GM19467 (cell line): ENCODE data around the gene PRSS53.

Experiments used
- ATAC-seq: cut with Tn5 transposase; IDR thresholded peaks from one replicate; pipeline ENCODE4 v1.9.1; 2021; ENCODE audit warnings: mild to moderate bottlenecking, moderate library complexity; ENCODE audit not compliant: unreplicated experiment

Gene PRSS53

DNA sequence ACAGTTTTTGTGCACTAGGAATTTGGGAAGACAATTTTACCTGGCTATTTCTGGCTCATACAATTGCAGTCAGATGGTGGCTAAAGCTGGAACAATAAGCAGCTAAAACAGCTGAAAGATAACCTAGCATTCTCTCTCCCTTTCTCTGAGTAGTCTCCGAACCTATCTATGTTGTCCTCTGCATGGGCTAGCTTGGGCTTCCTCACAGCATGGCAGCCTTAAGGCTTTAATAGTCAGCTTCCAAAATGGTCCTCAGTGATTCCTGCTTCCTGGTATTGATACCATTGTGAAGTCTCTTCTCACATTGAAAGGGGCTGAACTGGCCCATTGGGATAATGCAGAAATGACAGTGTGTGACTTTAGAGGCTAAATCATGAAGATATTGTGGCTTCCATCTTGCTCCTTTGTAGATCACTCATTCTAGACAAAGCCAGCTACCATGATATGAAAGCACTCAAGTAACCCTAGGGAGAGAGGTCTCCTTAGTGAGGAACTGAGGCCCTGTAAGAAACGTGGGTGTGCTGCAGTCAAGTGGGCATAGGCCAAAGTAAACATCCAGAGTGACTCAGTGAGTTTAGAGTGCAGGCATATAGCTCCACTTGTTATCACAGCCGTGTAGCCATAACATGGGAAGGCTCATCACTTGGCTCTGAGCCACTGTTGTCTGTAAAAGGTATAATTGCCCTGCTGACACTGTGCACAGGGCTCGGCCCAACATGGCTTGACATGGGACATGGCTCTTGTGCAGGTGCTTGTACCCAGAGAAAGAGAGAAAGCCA lies 11.3 kb upstream of the PRSS53 start:
- no peak for ATAC-seq

DNA sequence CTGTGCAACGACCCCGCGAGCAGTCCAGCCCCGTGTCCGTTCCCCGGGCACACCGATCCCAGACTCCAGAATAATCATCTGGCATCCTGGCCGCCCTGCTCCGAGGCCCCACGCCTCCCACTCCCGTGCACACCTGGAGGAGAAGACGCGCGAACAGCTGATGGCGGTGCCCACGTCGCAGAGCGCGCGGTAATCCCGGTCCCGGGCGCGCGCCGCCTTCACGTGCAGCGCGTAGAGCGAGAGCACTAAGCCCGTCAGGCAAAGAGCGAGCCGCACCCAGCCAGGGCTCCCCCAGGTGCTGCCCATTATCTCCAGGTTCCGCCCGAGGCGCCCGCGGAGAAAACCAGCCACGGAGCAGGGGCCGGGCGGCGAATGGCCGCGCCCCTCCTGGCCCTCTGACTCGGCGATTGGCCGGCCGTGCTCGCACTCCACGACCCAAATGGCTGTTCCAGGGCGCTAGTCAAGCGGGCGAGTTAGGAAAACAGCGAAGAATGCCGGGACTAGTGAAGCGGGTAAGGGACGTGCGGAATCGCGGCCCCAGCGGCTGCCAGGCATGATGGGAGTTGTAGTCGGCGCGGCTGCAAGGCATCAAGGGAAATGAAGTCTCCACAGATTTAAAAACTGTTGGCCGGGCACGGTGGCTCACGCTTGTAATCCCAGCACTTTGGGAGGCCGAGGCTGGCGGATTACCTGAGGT lies 5.8 kb upstream of the PRSS53 start, which contains the start of gene VKORC1:
VKORC1 (minus strand) TSS at position 374 of the 697 bp plus-strand sequence; CDS start at position 306, 68 bp downstream.
- ATAC-seq: peak; percentile 78

DNA sequence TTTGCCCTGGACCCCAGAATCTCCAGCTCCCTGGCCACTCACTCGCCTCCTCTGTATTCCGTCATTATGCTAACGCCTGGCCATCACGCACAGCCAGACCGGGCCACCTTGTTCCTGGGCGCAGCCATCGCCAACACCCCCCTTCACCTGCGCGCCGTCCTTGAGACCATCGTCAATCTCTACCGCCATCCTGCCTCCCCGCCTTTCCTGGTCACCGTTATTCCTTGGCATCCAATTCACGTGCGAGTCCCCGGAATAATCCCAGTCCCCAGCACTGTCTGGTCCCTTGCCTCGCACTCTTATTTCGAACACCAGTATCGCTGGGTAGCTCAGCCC lies 5.3 kb upstream of the PRSS53 start:
- peak; percentile 9 for ATAC-seq

DNA sequence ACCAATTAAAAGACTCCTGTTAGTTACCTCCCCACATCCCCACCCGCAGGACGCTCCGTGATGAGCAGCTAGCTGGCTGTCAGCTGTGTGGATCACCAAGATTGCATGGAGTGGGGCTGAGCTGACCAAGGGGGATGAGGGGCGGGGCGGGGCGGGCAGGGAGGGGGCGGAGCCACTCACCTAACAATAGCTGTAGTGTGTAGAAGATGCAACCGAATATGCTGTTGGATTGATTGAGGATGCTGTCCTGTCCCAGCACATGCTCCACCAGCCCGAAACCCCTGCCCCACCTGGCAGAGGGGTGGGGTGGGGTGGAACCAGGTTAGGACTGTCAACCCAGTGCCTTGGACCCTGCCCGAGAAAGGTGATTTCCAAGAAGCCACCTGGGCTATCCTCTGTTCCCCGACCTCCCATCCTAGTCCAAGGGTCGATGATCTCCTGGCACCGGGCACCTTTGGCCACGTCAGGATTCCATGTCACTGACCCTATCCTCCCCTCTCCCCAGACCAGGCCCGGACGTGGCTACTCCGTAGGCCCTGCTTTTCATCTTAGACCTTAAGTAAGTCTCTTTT lies 4.5 kb upstream of the PRSS53 start:
- no peak for ATAC-seq

DNA sequence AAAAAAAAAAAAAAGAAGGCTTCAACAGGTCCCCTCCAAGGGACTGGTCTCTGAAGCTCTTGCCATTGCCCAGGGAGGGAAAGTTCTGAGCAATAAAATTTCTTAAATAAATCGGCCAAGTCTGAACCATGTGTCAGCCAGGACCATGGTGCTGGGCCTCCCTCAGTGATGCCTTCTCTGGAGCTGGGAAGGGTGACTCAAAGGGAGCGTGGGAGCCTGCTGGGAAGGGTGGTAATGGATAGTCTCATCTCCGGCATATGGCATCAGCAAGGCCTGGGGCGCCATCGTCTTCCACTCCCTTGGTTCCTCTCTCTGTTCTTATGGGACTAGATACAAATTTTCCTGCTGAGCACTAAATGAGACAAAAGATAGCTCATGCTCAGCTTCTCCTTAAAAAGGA lies 3.6 kb upstream of the PRSS53 start:
- no peak for ATAC-seq

DNA sequence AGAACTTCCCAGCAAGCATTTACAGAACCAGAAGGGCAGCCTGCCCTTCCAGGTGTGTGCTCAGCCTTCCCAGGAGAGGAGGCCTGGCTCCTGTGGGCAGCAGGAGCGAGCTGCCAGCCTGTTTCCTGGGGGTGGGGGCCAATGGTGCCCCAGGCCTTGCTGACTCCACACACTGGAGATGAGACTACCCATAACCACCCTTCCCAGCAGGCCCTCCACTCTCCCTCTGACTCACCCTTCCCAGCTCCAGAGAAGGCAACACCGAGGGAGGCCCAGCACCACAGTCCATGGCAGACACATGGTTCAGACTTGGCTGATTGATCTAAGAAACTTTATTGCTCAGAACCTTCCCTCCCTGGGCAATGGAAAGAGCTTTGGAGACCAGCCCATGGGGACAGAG lies 1.8 kb upstream of the PRSS53 start:
- ATAC-seq: no peak

DNA sequence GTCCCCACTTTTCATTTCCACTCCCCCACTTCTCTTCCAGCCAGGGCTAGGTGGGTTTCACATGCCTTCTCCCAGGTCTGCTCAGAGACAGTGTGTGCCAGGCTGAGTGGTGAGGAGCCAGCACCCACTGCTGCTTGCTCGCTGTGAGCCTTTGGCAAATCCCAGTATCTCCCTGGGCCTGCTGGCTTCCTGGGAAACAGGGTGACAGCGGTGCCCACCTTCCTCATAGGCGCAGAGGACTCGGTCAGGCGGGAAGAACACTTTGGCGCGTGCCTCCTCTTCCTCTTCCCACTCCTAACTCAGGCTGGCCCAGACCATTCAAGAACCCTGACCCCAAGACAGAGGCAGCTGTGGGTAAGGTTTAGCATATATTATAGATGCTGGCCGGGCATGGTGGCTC lies 456 bp upstream of the PRSS53 start:
- ATAC-seq: no peak

DNA sequence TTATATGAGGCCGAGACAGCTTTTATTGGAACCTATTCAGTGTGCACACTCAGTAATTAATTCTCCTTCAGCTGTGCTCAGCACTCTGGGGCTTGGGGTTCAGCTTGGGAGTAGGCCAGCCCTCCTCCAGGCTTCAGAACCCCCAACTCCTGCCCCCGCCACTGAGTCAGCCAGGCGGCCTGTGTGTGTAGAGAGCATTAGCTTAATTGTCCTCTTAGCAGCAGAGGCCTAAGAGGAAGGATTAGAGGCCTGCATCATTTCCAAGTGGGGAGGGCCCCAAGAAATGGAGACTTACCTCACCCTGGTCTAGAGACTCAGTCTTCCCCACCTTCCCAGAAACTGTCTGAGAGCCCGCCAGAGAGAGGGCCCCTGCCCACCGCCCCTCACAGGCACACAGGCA lies 772 bp downstream of the PRSS53 start:
- ATAC-seq: no peak

DNA sequence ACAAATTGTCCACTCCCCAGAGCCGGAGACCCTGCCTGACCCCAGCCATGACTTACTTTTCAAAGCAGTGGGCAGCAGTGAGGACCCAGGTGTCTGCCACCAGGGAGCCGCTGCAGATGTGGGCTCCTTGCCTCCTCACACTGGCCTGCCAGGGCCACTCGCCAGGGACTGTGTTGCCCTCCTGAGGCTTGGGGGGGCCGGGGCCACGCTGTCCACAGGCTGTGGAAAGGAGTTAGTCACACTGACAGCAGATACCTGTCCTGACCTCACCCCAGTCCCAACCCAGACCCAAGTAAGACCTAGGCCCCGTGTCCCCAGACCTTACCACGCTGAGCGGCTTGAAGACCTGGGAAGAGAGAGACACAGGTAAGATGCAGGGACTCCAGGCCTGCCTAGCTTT lies 1.3 kb downstream of the PRSS53 start:
- ATAC-seq: no peak

DNA sequence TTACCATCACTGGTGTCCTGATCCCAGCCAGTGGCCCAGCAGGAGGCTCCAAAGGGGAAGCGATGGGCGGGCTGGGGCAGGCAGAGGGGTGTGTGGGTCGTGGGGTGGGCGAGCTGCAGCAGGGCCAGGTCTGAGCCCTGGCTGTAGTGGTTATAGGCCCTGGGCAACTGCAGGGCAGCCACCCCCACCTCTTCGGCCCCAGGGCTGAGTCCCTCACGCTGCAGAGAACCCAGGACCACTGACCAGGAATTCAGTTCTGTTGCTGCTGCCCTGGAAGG lies 2.2 kb downstream of the PRSS53 start:
- ATAC-seq: no peak

DNA sequence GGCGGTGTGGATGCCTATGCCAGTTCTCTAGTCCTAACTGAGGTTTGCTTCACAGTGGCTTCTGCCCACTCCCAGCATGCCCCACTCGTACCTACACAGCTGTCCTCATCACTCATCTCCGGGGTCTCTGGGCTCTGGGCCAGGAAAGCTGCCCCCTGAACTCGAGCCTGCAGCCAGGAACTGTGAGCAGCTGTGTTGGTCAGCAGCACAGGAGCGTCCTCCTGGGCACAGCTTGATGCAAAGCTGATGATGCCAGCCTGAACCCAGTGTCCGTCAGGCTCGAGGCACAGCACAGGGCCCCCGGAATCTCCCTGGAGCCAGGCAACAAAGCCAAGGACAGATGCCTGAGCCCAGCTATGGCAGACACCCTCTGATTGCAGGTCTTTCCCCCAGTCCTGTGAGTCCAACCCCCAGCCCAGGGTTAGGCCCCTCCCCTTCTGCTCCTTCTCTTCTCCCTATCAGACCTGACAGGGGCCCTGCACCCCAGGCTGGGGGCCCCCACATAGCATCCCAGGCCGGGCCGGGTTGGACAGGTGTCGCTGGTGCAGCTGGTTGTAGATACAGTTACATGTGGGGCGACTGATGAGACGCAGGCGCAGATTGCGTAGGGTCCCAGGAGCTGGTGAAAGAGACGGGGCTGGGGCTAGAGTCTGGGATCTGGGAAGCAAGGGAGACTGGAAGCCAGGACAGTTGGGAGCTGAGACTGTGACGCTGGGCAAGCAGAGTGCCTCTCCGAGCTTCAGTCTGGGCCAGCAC lies 2.7 kb downstream of the PRSS53 start:
- no peak for ATAC-seq

DNA sequence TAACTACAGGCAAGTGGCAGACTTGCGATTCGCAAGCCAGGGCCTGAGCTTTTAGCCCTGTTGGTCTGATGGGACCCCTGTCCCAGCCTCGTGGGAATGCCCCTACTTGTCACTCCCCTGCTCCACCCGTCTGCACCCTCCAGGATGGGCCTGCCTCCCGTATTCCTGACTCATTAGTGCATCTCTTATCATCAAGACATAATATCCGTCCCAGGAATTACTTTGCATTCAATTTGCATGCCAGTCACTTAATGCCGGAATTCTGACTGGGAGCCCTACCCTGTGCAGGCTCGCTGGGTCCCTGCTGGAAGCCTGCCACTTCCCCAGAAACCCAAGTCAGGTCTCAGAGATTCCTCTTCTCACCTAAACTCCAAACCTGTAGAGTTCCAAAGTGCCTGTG lies 3.3 kb downstream of the PRSS53 start:
- no peak for ATAC-seq

DNA sequence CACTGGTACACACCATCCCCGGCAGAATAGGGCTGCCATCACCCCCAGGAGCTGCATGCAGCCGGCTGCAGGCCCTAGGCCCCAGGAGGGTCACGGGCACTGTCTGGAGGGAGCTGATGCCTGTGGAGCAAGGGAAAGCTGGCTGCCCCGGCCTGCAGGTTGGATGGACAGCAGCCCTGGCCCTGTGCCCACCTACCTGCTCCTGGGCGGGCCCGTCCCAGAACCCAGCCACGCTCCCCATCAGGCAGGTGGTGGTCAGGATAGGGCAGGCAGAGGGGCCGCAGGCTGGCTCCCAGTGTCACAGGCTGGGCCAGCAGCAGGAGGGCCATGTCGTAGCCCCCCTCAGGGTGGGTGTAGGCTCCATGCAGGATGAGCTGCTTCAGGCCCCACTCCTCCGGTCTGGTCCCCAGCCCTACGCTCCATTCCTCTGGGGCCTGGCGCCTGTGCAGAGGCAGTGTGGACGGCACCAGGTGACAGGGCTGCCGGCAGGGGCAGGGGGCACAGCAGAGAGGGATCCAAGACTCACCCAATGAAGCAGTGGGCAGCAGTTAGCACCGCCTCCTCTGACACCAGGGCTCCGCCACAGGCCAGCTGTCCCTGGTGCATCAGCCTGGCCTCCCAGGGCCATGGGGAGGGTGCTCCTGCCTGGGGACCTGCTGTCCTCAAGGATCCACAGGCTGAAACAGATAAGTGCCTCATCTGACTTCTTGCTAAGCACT lies 4.0 kb downstream of the PRSS53 start:
- no peak for ATAC-seq

DNA sequence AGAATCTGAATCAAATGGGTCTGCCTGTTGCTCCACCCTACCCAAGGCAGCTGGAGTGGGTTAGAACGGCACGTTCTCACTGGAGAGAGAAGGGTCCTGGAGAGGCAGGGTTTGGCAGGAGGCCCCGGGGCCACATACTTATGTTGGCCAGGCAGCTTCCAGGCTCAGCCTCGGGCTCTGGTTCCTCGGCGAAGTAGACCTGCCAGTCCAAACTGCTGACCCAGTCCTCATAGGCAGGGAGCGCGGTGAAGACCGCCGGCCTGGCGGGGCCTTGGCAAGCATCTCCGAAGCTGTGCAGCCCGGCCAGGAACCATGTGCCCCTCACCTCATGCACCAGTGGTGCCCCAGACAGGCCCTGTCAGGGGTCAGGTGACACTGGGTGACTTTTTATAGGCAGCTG lies 4.8 kb downstream of the PRSS53 start:
- ATAC-seq: no peak

DNA sequence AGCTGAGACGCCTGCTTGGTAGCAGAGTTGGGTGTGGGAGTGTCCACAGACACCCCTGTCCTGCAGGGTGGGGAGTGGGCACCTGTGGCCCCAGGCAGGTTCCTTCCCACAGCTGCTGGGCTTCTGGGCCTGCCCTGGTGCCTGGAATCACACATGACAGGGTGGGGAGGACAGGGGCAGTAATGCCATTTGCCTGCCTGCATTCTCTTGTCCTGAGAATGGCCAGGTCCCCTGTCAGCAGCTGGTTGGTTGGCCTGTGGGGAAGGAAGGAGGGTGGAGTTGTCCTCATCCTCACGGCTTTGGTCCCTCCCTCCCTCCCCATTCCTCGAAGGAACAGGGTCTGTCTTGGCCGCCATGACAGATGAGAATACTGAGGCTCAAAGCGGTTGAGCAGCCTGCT lies 5.2 kb downstream of the PRSS53 start:
- no peak for ATAC-seq

DNA sequence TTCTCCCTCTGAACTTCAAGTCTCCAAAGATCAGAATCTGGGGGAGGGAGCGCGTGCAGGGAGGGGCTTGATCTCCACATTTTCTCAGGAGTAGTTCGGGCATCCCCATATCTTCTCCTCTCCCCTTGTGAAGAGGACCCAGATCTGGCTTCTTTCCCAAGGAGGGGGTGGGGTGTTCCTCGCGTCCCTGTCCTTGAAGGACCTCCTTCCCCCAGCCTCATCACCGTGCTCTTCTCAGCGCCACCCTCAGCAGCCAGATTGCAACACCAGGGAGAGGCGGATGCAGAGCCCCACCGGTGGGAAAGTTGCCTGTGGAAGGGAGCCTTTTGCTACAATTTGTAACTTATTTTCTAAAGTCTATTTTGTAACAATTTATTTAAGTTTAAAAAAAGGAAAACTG lies 5.7 kb downstream of the PRSS53 start:
- ATAC-seq: no peak

DNA sequence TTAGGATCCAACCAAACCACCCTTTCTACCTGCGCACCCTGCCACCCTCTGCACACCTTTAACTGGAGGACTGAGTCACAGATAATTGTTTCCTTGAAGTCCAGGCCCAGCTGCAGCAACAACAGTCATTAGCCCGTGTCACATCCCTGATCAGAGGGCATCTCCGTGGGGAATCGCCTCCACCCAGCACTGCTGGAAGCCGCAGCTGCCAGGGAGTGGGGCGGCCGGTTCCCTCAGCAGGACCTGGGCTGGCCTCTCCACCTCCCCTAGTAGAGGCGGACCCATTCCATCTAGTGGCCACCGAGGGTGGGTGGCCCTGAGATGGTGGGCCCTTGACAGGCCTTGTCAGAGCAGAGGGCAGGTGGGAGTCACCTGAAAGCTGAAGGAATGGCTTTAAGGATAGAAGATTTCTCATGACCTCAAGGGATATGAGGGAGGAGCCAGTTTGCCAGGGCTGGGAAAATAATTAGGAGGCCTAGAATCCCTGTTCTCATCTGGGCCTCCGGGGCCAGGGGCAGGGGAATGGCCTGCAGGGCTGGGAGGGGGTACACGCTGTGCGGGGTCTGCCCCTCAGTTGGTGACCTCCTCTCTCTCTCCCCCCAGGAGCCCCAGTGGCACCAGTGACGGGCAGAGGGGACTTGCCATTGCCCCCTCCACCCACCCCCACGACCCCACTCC lies 6.2 kb downstream of the PRSS53 start:
- no peak for ATAC-seq

DNA sequence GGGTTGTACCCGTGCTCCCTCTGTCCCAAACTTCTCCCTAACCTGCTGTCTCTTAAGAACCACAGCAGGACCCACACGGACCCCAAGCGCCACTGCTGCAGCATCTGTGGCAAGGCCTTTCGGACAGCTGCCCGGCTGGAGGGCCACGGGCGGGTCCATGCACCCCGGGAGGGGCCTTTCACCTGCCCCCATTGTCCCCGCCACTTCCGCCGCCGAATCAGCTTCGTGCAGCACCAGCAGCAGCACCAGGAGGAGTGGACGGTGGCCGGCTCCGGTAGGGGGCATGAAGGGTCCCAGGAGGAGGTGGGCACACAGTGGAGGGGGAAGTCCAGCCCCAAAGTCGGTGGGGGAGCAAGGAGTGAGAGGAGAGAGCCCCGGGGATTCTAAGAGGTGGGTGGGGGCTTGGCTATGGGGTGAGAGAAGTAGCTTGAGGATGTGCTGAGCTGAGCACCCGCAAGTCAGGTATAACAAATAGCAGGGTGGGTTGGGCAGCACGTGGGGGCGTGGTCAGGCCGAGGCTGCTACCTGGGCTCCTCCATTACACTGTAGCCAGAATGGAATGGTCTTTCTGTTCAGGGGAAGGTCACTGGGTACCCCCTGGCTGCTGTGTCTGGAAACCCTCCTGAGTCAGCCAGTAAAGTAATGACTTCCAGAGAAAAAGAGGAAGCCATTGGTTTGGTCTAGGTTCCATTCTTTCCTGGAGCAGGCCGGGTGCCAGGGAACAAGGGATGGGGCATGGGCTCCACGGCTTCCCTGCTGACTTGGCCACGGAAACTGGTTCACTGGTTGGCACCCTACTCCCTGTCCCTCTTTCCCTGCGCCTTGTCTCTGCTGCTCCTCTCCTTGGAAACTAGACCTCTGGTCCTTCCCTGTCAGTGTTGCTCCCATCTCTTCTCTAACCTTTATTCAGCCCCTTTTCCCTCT lies 7.1 kb downstream of the PRSS53 start:
- no peak for ATAC-seq

DNA sequence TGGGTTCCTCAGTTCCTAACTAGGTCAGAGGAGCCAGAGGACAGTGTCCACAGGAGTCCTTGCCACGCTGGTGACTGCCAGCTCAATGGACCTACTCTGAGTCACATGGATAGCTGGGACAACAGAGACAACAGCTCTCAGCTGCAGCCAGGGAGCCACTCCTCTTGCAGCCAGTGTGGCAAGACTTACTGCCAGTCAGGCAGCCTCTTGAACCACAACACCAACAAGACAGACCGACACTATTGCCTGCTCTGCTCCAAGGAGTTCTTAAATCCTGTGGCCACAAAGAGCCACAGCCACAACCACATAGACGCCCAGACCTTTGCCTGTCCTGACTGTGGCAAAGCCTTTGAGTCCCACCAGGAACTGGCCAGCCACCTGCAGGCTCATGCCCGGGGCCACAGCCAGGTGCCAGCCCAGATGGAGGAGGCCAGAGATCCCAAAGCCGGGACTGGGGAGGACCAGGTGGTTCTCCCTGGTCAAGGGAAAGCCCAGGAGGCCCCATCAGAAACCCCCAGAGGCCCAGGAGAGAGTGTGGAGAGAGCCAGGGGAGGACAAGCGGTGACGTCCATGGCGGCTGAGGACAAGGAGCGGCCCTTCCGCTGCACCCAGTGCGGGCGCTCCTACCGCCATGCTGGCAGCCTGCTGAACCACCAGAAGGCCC lies 7.9 kb downstream of the PRSS53 start:
- ATAC-seq: no peak
